ENCODE measurements around the gene LGALS3BP. TPM values are rescaled to one million over a fixed set of nuclear protein-coding genes. Genes with fewer than 3 reads are reported as not detected.

LGALS3BP gene
- total RNA-seq, 1 experiment from 2014 or later: 57.9 TPM

GRCh38 chr17:79003661-79004411 lies 24.1 kb upstream of the LGALS3BP start:
- H3K9me3 Mint-ChIP-seq: no peaks in the 10 kb centered on the region
- peaks cover 3% of the 10 kb centered on the region; the same call in 1 of the 2 replicates for H3K36me3 Mint-ChIP-seq
- H3K27ac Mint-ChIP-seq: no peak overlapping the region
- H3K27me3 Mint-ChIP-seq (ENCODE audit: low read depth): peaks cover 77% of the 10 kb centered on the region
- no peak for TF ChIP-seq TEAD4 (CRISPR knock-in tag; IDR thresholded peaks at IDR 0.05)
- no peak for TF ChIP-seq IRF1 (CRISPR knock-in tag; IDR thresholded peaks at IDR 0.05)
- TF ChIP-seq, protein P1, sequence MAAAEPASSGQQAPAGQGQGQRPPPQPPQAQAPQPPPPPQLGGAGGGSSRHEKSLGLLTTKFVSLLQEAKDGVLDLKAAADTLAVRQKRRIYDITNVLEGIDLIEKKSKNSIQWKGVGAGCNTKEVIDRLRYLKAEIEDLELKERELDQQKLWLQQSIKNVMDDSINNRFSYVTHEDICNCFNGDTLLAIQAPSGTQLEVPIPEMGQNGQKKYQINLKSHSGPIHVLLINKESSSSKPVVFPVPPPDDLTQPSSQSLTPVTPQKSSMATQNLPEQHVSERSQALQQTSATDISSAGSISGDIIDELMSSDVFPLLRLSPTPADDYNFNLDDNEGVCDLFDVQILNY (CRISPR knock-in tag; IDR thresholded peaks at IDR 0.05): no peak
- TF ChIP-seq, protein P2, sequence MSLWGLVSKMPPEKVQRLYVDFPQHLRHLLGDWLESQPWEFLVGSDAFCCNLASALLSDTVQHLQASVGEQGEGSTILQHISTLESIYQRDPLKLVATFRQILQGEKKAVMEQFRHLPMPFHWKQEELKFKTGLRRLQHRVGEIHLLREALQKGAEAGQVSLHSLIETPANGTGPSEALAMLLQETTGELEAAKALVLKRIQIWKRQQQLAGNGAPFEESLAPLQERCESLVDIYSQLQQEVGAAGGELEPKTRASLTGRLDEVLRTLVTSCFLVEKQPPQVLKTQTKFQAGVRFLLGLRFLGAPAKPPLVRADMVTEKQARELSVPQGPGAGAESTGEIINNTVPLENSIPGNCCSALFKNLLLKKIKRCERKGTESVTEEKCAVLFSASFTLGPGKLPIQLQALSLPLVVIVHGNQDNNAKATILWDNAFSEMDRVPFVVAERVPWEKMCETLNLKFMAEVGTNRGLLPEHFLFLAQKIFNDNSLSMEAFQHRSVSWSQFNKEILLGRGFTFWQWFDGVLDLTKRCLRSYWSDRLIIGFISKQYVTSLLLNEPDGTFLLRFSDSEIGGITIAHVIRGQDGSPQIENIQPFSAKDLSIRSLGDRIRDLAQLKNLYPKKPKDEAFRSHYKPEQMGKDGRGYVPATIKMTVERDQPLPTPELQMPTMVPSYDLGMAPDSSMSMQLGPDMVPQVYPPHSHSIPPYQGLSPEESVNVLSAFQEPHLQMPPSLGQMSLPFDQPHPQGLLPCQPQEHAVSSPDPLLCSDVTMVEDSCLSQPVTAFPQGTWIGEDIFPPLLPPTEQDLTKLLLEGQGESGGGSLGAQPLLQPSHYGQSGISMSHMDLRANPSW (CRISPR knock-in tag; conservative IDR thresholded peaks at IDR 0.05; ENCODE audit: low read depth): no peak
- no peak for TF ChIP-seq OVOL2 (CRISPR knock-in tag; IDR thresholded peaks at IDR 0.05; ENCODE audit: borderline replicate concordance)
- peaks cover 14% of the 10 kb centered on the region for H3K4me1 Mint-ChIP-seq
- no peak overlapping the region for H3K4me3 Mint-ChIP-seq
- CTCF ChIA-PET: interaction anchor here (0.6 to 1.6 kb wide), 2 partner anchors 40 to 138 kb away, joined by 3 to 6 read pairs; no protein-coding TSS in a partner anchor
- ATAC-seq (no peak), DNase-seq (ENCODE audit: low spot score) (no peak)
- POLR2A ChIA-PET: no interaction called here

- ChIA-PET POLR2A (interaction anchor here (0.6 kb wide), 1 partner anchor 946 kb away, joined by 7 read pairs; no protein-coding TSS in a partner anchor), CTCF (interaction anchor here (1.6 kb wide), 1 partner anchor 137 kb away, joined by 6 read pairs; no protein-coding TSS in a partner anchor)
- TF ChIP-seq FOXP1 (CRISPR knock-in tag; IDR thresholded peaks at IDR 0.05; ENCODE audit: borderline replicate concordance): no peak
- no peak for TF ChIP-seq MYBL2 (CRISPR knock-in tag; IDR thresholded peaks at IDR 0.05)
- TF ChIP-seq GRHL2 (CRISPR knock-in tag; IDR thresholded peaks at IDR 0.05; ENCODE audit: insufficient replicate concordance, severe bottlenecking): no peak
- TF ChIP-seq HMGA2 (CRISPR knock-in tag; IDR thresholded peaks at IDR 0.05): no peak
- no peak for TF ChIP-seq USF2 (CRISPR knock-in tag; IDR thresholded peaks at IDR 0.05)
- ATAC-seq (no peak), DNase-seq (ENCODE audit: low spot score) (no peak)
- Mint-ChIP-seq H3K9me3 (no peaks in the 10 kb centered on the region), H3K36me3 (peaks cover 3% of the 10 kb centered on the region; the same call in 1 of the 2 replicates), H3K27me3 (ENCODE audit: low read depth) (peaks cover 70% of the 10 kb centered on the region), H3K4me1 (peaks cover 8% of the 10 kb centered on the region), H3K27ac (no peak overlapping the region), H3K4me3 (no peak overlapping the region)
These were observed 23.3 kb upstream of the LGALS3BP start for GRCh38 chr17:79002796-79003593.

DNA sequence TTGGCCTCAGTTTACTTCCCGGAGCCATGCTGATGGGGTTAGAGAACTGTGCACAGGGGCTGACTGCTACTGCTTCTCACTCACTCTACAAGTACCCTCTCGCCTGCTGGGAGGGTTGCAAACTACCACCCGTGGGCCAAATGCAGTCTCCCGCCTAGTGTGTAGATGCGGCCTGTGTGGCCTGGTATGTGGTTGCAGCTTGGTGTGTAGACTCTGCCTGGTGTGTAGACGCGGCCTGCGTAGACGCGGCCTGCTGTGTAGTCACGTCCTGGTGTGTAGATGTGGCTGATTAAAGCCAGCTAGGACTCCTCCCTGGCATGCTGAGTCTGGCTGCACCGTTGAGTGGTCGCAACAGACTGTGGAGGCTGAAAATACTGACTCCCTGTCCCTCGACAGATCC lies 22.6 kb upstream of the LGALS3BP start:
- Mint-ChIP-seq H3K4me1 (peaks cover 5% of the 10 kb centered on the region), H3K27ac (no peak overlapping the region), H3K4me3 (no peak overlapping the region)
- TF ChIP-seq GTF2I (CRISPR knock-in tag; conservative IDR thresholded peaks at IDR 0.05): no peak
- TF ChIP-seq, protein P3, sequence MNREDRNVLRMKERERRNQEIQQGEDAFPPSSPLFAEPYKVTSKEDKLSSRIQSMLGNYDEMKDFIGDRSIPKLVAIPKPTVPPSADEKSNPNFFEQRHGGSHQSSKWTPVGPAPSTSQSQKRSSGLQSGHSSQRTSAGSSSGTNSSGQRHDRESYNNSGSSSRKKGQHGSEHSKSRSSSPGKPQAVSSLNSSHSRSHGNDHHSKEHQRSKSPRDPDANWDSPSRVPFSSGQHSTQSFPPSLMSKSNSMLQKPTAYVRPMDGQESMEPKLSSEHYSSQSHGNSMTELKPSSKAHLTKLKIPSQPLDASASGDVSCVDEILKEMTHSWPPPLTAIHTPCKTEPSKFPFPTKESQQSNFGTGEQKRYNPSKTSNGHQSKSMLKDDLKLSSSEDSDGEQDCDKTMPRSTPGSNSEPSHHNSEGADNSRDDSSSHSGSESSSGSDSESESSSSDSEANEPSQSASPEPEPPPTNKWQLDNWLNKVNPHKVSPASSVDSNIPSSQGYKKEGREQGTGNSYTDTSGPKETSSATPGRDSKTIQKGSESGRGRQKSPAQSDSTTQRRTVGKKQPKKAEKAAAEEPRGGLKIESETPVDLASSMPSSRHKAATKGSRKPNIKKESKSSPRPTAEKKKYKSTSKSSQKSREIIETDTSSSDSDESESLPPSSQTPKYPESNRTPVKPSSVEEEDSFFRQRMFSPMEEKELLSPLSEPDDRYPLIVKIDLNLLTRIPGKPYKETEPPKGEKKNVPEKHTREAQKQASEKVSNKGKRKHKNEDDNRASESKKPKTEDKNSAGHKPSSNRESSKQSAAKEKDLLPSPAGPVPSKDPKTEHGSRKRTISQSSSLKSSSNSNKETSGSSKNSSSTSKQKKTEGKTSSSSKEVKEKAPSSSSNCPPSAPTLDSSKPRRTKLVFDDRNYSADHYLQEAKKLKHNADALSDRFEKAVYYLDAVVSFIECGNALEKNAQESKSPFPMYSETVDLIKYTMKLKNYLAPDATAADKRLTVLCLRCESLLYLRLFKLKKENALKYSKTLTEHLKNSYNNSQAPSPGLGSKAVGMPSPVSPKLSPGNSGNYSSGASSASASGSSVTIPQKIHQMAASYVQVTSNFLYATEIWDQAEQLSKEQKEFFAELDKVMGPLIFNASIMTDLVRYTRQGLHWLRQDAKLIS (CRISPR knock-in tag; IDR thresholded peaks at IDR 0.05; ENCODE audit: borderline replicate concordance): no peak
- TF ChIP-seq TCF7 (CRISPR knock-in tag; IDR thresholded peaks at IDR 0.05; ENCODE audit: low read depth): no peak
- no peak for TF ChIP-seq NFYB (CRISPR knock-in tag; conservative IDR thresholded peaks at IDR 0.05; ENCODE audit: low read depth)
- no peak for TF ChIP-seq ATF1 (CRISPR knock-in tag; IDR thresholded peaks at IDR 0.05)
- no peak for TF ChIP-seq HMGXB4 (CRISPR knock-in tag; IDR thresholded peaks at IDR 0.05)
- TF ChIP-seq SMAD3 (CRISPR knock-in tag; IDR thresholded peaks at IDR 0.05; ENCODE audit: borderline replicate concordance): no peak
- no peak for TF ChIP-seq SOX15 (CRISPR knock-in tag; IDR thresholded peaks at IDR 0.05)
- no peak for TF ChIP-seq ZNF416 (CRISPR knock-in tag; IDR thresholded peaks at IDR 0.05)

More for the DNA sequence above, 22.6 kb upstream of the LGALS3BP start:
- POLR2A ChIA-PET: no interaction called here
- H3K9me3 Mint-ChIP-seq: no peaks in the 10 kb centered on the region
- H3K36me3 Mint-ChIP-seq: peaks cover 5% of the 10 kb centered on the region; the same call in 1 of the 2 replicates
- peaks cover 67% of the 10 kb centered on the region for H3K27me3 Mint-ChIP-seq (ENCODE audit: low read depth)
- no peak for DNase-seq (ENCODE audit: low spot score)
- CTCF ChIA-PET: interaction anchor here (0.6 kb wide), 2 partner anchors 20 to 437 kb away, joined by 3 to 4 read pairs; no protein-coding TSS in a partner anchor
- no peak for ATAC-seq

All from WTC11 (cell line).